ENCODE results near the gene FANCL.
"Not testable (repeated sequence)": the region's sequence is repeated elsewhere in the genome, so short reads cannot be mapped to it uniquely, and the experiment has no call there.

Gene FANCL

DNA sequence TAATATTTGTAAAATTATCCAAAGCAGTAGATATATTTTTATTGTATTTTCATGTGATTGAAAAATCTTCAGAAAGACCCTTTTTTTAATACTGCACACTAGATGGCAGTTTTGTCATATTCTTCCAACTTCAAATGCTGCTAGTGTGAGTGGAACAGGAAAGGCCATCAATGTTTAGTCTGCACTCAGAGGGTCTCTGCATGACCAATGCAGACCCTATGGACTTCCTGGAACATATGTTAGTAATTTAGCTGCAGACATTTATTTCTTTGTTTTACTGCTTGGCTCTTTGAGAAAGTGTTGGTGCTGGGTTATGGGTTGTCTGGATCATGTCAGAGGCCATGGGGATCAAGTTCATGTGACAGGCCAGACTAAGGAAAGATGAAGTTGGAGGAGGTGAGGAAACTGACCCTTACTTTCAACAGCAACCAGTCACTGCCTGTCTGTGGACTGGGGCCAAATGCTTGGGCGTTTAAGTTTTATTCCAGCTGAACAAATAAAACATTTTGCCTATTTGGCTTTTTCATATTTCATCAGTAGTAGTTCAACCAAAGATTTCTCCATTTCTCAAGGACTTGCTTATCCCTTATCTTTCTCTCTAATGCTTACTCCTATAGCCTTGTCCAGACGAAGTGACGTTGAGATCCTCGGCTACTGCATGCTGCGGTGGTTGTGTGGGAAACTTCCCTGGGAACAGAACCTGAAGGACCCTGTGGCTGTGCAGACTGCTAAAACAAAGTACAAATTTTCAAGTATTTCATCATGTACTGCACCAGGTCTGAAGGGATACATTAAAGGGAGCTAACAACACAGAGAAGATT is 109.7 kb downstream of the FANCL start:
- DNase-seq (ENCODE audit: low read depth): no peak

DNA sequence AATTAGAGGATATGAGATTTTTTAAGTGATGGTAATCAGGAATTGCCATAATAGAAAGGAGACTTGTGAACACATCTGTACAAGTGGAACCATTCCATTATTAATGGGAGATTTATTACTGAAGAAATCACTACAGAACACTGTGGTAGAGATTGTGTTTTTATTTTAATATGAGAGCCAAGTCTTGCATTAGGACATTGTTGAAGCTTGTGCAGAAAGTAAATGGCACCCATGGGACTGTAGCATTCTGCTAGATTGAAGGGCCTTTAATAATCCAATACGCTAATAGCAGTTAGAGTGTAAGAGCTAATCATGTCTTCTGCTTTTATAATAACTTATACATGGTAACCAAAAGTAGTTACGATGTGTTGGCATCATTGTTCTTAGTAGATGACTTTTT is 110.9 kb downstream of the FANCL start:
- no peak overlapping the region for H3K4me3 ChIP-seq (ENCODE audit: control insufficient read depth, low read depth, low read length)
- no peak for DNase-seq (ENCODE audit: low read depth)
- TF ChIP-seq, protein P1, sequence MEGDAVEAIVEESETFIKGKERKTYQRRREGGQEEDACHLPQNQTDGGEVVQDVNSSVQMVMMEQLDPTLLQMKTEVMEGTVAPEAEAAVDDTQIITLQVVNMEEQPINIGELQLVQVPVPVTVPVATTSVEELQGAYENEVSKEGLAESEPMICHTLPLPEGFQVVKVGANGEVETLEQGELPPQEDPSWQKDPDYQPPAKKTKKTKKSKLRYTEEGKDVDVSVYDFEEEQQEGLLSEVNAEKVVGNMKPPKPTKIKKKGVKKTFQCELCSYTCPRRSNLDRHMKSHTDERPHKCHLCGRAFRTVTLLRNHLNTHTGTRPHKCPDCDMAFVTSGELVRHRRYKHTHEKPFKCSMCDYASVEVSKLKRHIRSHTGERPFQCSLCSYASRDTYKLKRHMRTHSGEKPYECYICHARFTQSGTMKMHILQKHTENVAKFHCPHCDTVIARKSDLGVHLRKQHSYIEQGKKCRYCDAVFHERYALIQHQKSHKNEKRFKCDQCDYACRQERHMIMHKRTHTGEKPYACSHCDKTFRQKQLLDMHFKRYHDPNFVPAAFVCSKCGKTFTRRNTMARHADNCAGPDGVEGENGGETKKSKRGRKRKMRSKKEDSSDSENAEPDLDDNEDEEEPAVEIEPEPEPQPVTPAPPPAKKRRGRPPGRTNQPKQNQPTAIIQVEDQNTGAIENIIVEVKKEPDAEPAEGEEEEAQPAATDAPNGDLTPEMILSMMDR (IDR thresholded peaks at IDR 0.05; ENCODE audit: control insufficient read depth, insufficient read depth, low read depth, low read length, missing control alignments): no peak

More for the DNA sequence above, 109.7 kb downstream of the FANCL start:
- TF ChIP-seq, protein P1 (IDR thresholded peaks at IDR 0.05; ENCODE audit: control insufficient read depth, insufficient read depth, low read depth, low read length, missing control alignments): peak; percentile 44
- no peak overlapping the region for H3K4me3 ChIP-seq (ENCODE audit: control insufficient read depth, low read depth, low read length)

DNA sequence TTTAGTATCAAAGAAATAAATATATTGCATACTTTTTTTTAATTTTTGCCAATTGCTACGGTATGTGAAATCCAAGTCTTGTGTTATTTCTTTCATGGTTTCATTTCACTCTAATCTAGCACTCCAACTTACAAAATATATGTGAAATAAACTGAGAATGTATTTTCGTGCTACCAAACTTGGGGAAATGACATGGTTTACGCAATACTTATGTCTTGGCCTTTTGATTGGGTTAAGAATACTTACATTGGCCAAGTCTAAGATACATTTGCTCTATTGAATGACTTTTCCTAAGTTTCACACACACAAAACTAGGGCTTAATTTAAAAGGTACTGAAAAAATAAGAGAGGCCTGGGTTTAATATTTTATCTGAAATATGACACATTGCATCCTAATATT is 114.0 kb downstream of the FANCL start:
- H3K4me3 ChIP-seq (ENCODE audit: control insufficient read depth, low read depth, low read length): no peak overlapping the region
- no peak for DNase-seq (ENCODE audit: low read depth)
- TF ChIP-seq, protein P1 (IDR thresholded peaks at IDR 0.05; ENCODE audit: control insufficient read depth, insufficient read depth, low read depth, low read length, missing control alignments): no peak

- no peak for DNase-seq (ENCODE audit: low read depth)
- no peak overlapping the region for H3K4me3 ChIP-seq (ENCODE audit: control insufficient read depth, low read depth, low read length)
Measured at GRCh38 chr2:58122540-58122939, 118.6 kb downstream of the FANCL start.

GRCh38 chr2:58122040-58122439 is 119.1 kb downstream of the FANCL start:
- TF ChIP-seq, protein P1 (IDR thresholded peaks at IDR 0.05; ENCODE audit: control insufficient read depth, insufficient read depth, low read depth, low read length, missing control alignments): no peak
- no peak overlapping the region for H3K4me3 ChIP-seq (ENCODE audit: control insufficient read depth, low read depth, low read length)
- no peak for DNase-seq (ENCODE audit: low read depth)

More at GRCh38 chr2:58122540-58122939, 118.6 kb downstream of the FANCL start:
- TF ChIP-seq, protein P1 (IDR thresholded peaks at IDR 0.05; ENCODE audit: control insufficient read depth, insufficient read depth, low read depth, low read length, missing control alignments): no peak

DNA sequence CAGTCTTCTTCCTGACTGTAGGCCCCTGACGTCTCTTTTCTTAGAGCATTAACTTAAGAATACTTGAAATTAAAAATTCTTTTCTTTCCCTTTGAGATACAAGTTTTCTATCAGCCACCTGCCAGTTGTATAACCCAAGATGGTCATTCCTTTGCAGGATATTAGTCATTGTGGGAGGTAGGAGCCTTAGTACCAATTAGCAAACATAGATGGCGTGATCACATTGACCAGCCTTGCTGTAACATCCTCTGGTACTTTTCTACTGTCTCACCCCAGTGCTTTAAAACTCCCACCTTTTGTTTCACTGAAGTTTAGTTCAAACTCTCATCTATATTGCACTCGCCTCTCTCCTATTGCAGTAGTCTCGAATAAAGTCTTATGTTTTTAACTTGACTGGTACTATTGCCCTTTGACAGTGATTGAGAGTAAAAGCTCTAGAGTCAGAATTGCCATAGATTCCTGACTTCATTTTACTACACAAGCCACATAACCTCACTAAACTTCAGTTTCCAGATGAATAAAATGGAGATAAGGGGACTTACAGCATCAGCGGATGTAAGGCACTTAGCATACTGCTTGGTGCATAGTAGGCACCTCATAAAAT is 120.4 kb downstream of the FANCL start:
- H3K4me3 ChIP-seq (ENCODE audit: control insufficient read depth, low read depth, low read length): no peak overlapping the region
- no peak for DNase-seq (ENCODE audit: low read depth)
- TF ChIP-seq, protein P1 (IDR thresholded peaks at IDR 0.05; ENCODE audit: control insufficient read depth, insufficient read depth, low read depth, low read length, missing control alignments): no peak

DNA sequence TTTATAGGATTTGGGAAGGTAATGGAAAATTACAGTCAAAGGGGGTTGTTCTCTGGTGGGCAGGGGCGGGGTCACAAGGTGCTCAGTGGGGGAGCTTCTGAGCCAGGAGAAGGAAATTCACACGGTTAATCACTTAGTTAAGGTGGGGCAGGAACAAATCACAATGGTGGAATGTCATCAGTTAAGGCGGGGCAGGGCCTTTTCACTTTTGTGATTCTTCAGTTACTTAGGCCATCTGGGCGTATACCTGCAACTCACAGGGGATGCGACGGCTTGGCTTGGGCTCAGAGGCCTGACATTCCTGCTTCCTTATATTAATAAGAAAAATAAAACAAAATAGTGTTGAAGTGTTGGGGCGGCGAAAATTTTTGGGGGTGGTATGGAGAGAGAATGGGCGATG is 127.6 kb downstream of the FANCL start:
- not testable (repeated sequence) for DNase-seq (ENCODE audit: low read depth)

More for the DNA sequence above, 127.6 kb downstream of the FANCL start:
- not testable (repeated sequence) for H3K4me3 ChIP-seq (ENCODE audit: control insufficient read depth, low read depth, low read length)
